Loucy (cell line): ENCODE measurements around the gene STK4.

Experiments used
- H2AFZ ChIP-seq: fragments of 200-600 bp; sonication (generic); 2 replicates; pipeline ENCODE4 v1.6.0; 2016; ENCODE audit warnings: antibody characterized with exemption, mild to moderate bottlenecking, low read length, moderate library complexity
- H3F3A ChIP-seq: fragments of 200-600 bp; 2 replicates; pipeline ENCODE4 v1.6.0; 2016; ENCODE audit warnings: antibody characterized with exemption, low read depth, mild to moderate bottlenecking
- H3K27me3 ChIP-seq: fragments of 200-600 bp; sonication (generic); 2 replicates; pipeline ENCODE4 v1.6.1; 2014; ENCODE audit warnings: low read length, mild to moderate bottlenecking; ENCODE audit not compliant: insufficient read depth, poor library complexity, severe bottlenecking
- H3K36me3 ChIP-seq: fragments of 200-600 bp; sonication (generic); 2 replicates; pipeline ENCODE4 v1.6.1; 2016; ENCODE audit warnings: low read length; ENCODE audit not compliant: insufficient read depth
- H3K4me1 ChIP-seq: fragments of 200-600 bp; sonication (generic); 2 replicates; pipeline ENCODE4 v1.5.1; 2014; ENCODE audit warnings: low read length, mild to moderate bottlenecking; ENCODE audit not compliant: insufficient read depth, poor library complexity, severe bottlenecking
- H3K4me2 ChIP-seq: fragments of 200-600 bp; sonication (generic); 2 replicates; pipeline ENCODE4 v1.6.0; 2014; ENCODE audit warnings: antibody characterized with exemption, low read length, low read depth, mild to moderate bottlenecking; ENCODE audit not compliant: poor library complexity, severe bottlenecking
- H3K4me3 ChIP-seq: fragments of 200-600 bp; sonication (generic); 2 replicates; pipeline ENCODE4 v1.5.1; 2014; ENCODE audit warnings: low read length, mild to moderate bottlenecking, mixed read lengths; ENCODE audit not compliant: poor library complexity, severe bottlenecking
- H3K79me2 ChIP-seq: fragments of 200-600 bp; sonication (generic); 2 replicates; pipeline ENCODE4 v1.6.1; 2014; ENCODE audit warnings: low read length; ENCODE audit not compliant: insufficient read depth
- H3K9ac ChIP-seq: fragments of 200-600 bp; sonication (generic); 2 replicates; pipeline ENCODE4 v1.6.0; 2014; ENCODE audit warnings: mild to moderate bottlenecking, low read depth, low read length, moderate library complexity; ENCODE audit not compliant: poor library complexity, severe bottlenecking
- H3K9me2 ChIP-seq: fragments of 200-600 bp; sonication (generic); replicated peaks from 2 replicates; pipeline ENCODE4 v1.6.1; 2016; ENCODE audit warnings: low read depth, low read length, mixed read lengths
- H3K9me3 ChIP-seq: fragments of 200-600 bp; sonication (generic); 2 replicates; pipeline ENCODE4 v1.6.1; 2014; ENCODE audit warnings: mild to moderate bottlenecking, antibody characterized with exemption, low read length, low read depth; ENCODE audit not compliant: insufficient read depth
- H4K20me1 ChIP-seq: fragments of 200-600 bp; sonication (generic); 2 replicates; pipeline ENCODE4 v1.6.0; 2014; ENCODE audit warnings: antibody characterized with exemption, low read length, mild to moderate bottlenecking; ENCODE audit not compliant: insufficient read depth, poor library complexity, severe bottlenecking
- CTCF ChIP-seq: fragments of 200-600 bp; sonication (generic); conservative IDR thresholded peaks from 2 replicates; pipeline ENCODE4 v1.5.1; 2014; ENCODE audit warnings: mild to moderate bottlenecking, antibody characterized with exemption, low read length
- EZH2phosphoT487 ChIP-seq: fragments of 200-600 bp; IDR thresholded peaks from 2 replicates; pipeline ENCODE4 v1.6.1; 2018; ENCODE audit warnings: antibody characterized with exemption, mild to moderate bottlenecking, moderate library complexity, borderline replicate concordance

The STK4 gene

GRCh38 chr20:45111799-45112471 is 145.6 kb downstream of the STK4 start:
- Histone ChIP-seq H3K36me3 (no peaks in the 10 kb centered on the region), H3K9me2 (no peaks in the 10 kb centered on the region), H3F3A (no peaks in the 10 kb centered on the region), H3K4me2 (no peak overlapping the region), H3K4me3 (no peak overlapping the region), H2AFZ (no peak overlapping the region), H3K27me3 (no peaks in the 10 kb centered on the region), H3K4me1 (no peaks in the 10 kb centered on the region), H3K79me2 (no peaks in the 10 kb centered on the region), H4K20me1 (no peaks in the 10 kb centered on the region), H3K9me3 (no peaks in the 10 kb centered on the region), H3K9ac (no peak overlapping the region)
- TF ChIP-seq CTCF = peak; percentile 83
- TF ChIP-seq EZH2phosphoT487 = no peak

DNA sequence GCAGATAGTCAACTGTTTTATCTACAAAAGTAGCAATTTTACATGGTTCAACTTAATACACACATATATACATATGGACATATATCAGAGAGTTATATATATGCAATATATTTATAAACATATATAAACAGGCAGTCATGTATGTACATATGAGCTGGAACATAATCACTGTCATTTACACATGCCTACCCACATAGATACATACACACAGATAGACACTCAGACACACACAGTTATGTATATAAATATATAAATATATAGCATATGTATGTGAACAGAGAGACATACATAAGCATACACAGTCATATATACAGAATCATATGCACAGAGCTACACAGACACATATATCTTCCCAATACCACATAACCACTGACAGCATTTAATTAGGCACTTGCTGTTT is 146.4 kb downstream of the STK4 start:
- Histone ChIP-seq H3K9me3 (no peaks in the 10 kb centered on the region), H3K4me1 (no peaks in the 10 kb centered on the region), H3K4me2 (no peak overlapping the region), H3F3A (no peaks in the 10 kb centered on the region), H2AFZ (no peak overlapping the region), H3K27me3 (no peaks in the 10 kb centered on the region), H4K20me1 (no peaks in the 10 kb centered on the region), H3K9me2 (no peaks in the 10 kb centered on the region), H3K79me2 (no peaks in the 10 kb centered on the region), H3K9ac (no peak overlapping the region), H3K4me3 (no peak overlapping the region), H3K36me3 (no peaks in the 10 kb centered on the region)
- no peak for TF ChIP-seq CTCF
- TF ChIP-seq EZH2phosphoT487 = no peak

DNA sequence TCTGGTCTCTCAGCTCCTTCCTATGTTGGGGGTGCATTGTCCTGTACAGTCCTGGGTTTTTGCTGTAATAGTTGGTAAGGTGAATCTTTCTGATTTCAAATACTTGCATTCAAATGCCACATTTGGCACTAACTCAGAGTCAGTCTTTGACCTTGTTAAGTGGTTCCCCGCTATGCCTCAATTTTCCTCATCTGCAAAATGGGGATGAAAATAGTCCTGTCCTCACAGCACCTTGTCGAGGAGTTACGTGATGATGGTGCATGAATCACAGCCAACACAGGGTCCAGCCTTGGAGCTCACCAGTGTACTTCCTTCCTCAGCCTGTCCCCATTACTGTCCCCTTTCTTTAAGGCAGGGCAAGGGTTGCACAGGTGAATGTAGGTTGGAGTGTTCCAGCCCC is 147.6 kb downstream of the STK4 start:
- H3K9ac ChIP-seq = no peak overlapping the region
- H3K9me3 ChIP-seq = no peaks in the 10 kb centered on the region
- H3K27me3 ChIP-seq = no peaks in the 10 kb centered on the region
- TF ChIP-seq CTCF (no peak), EZH2phosphoT487 (no peak)
- no peaks in the 10 kb centered on the region for H4K20me1 ChIP-seq
- no peak overlapping the region for H3K4me2 ChIP-seq
- H3F3A ChIP-seq = no peaks in the 10 kb centered on the region
- H3K36me3 ChIP-seq = no peaks in the 10 kb centered on the region
- H3K4me3 ChIP-seq = no peak overlapping the region
- no peaks in the 10 kb centered on the region for H3K9me2 ChIP-seq
- H3K4me1 ChIP-seq = no peaks in the 10 kb centered on the region
- no peaks in the 10 kb centered on the region for H3K79me2 ChIP-seq
- no peak overlapping the region for H2AFZ ChIP-seq
